ENCODE results near the gene HSPBP1. TPM values are rescaled to one million over a fixed set of nuclear protein-coding genes. Genes with fewer than 3 reads are reported as not detected.
A peak's percentile ranks its signal among the peaks of the same experiment; 100 is the strongest.

The HSPBP1 gene
- total RNA-seq, 1 experiment from 2014 or later: 63.0 TPM

- TF ChIP-seq SRF (IDR thresholded peaks at IDR 0.05; ENCODE audit: low read depth) (no peak), ELF1 (IDR thresholded peaks at IDR 0.05; ENCODE audit: borderline replicate concordance, low read depth) (no peak), FOSL1 (IDR thresholded peaks at IDR 0.05; ENCODE audit: low read depth) (no peak), SP1 (IDR thresholded peaks at IDR 0.05; ENCODE audit: low read depth) (no peak), ATF3 (IDR thresholded peaks at IDR 0.05) (no peak), ZBTB33 (IDR thresholded peaks at IDR 0.05; ENCODE audit: extremely low read depth, insufficient replicate concordance, low read length) (no peak), TCF7L2 (IDR thresholded peaks at IDR 0.05; ENCODE audit: borderline replicate concordance, extremely low read depth, insufficient read depth, insufficient read length) (no peak), CTCF (IDR thresholded peaks at IDR 0.05 in 2 of 3, conservative IDR thresholded peaks at IDR 0.05 in 1 of 3; ENCODE audit: borderline replicate concordance in 1 of 3, insufficient read depth in 1 of 3, low read depth in 2 of 3, low read length in 2 of 3) (no peak), CBX3 (IDR thresholded peaks at IDR 0.05; ENCODE audit: low read depth) (no peak), EZH2phosphoT487 (IDR thresholded peaks at IDR 0.05; ENCODE audit: borderline replicate concordance) (no peak)
- POLR2A ChIA-PET: interaction anchor here (0.8 kb wide), 1 partner anchor 33 kb away, joined by 3 read pairs; the partner anchor contains the start of gene HSPBP1
- H3K36me3 ChIP-seq (ENCODE audit: control insufficient read depth in 1 of 2, insufficient read depth in 2 of 2, low read length in 2 of 2): peaks cover 2 to 8% of the 10 kb centered on the region in 2 experiments; a peak in 2 of 4 replicates
- H3K9me2 ChIP-seq (ENCODE audit: insufficient read depth): no peaks in the 10 kb centered on the region
- CTCF ChIA-PET: interaction anchor here (0.7 to 1.7 kb wide), 2 partner anchors 12 to 105 kb away, joined by 3 to 7 read pairs; no protein-coding TSS in a partner anchor
- H4K20me1 ChIP-seq (ENCODE audit: insufficient read depth): no peaks in the 10 kb centered on the region
- intact Hi-C loops (cut with micrococcal nuclease): no loop called here
- ATAC-seq: peak; percentile 29; the same call in 1 of the 2 replicates
- no peaks in the 10 kb centered on the region for H3K4me1 ChIP-seq (ENCODE audit: control insufficient read depth in 1 of 2, insufficient read depth in 2 of 2, low read length in 2 of 2)
- RAD21 ChIA-PET (ENCODE audit: low non-redundant PET in 1 of 2, low total read pairs in 2 of 2, uncharacterized antibody in 2 of 2, unreplicated experiment in 2 of 2): interaction anchor here in 1 of 2 experiments (0.7 kb wide), 2 partner anchors 46 to 72 kb away, joined by 4 to 11 read pairs; no protein-coding TSS in a partner anchor
- BruUV-seq (replicated peaks): no TSS peak
- H3K27ac ChIP-seq (ENCODE audit: low read depth, low read length): no peak overlapping the region
- no peak overlapping the region for H2AFZ ChIP-seq (ENCODE audit: low read depth, low read length, poor library complexity, severe bottlenecking)
- H3K79me2 ChIP-seq (ENCODE audit: insufficient read depth, low read length): no peaks in the 10 kb centered on the region
- no peak overlapping the region for H3K9ac ChIP-seq (ENCODE audit: low read length)
- H3K9me3 ChIP-seq (ENCODE audit: control insufficient read depth in 1 of 2, insufficient read depth in 1 of 2, low read depth in 1 of 2, low read length in 2 of 2): no peaks in the 10 kb centered on the region
- H3K27me3 ChIP-seq (ENCODE audit: insufficient read depth, low read length): no peaks in the 10 kb centered on the region
- no peak overlapping the region for H3K4me3 ChIP-seq (replicated peaks in 1 of 2; ENCODE audit: low read depth in 1 of 2, low read length in 2 of 2)
- DNase-seq (ENCODE audit: low read depth, low spot score): no peak
- H3K4me2 ChIP-seq (ENCODE audit: low read length): no peak overlapping the region
These were observed 33.0 kb upstream of the HSPBP1 start for GRCh38 chr19:55312621-55313512.
